G401.6 (cell line): ENCODE data around the gene SLC18B1.
A peak's percentile ranks its signal among the peaks of the same experiment; 100 is the strongest.

Experiments used
- FAIRE-seq: peaks from 2 replicates; lab custom pipeline; 2012; peaks lifted over from hg19 to GRCh38; lab: Jason Lieb, UNC

SLC18B1 gene

GRCh38 chr6:132797951-132798868 lies at the start of gene SLC18B1:
TSS of gene SLC18B1 (minus strand) at chr6:132798637. CDS start at chr6:132798456, 181 bp downstream.
- FAIRE-seq, result peak; percentile 76

DNA sequence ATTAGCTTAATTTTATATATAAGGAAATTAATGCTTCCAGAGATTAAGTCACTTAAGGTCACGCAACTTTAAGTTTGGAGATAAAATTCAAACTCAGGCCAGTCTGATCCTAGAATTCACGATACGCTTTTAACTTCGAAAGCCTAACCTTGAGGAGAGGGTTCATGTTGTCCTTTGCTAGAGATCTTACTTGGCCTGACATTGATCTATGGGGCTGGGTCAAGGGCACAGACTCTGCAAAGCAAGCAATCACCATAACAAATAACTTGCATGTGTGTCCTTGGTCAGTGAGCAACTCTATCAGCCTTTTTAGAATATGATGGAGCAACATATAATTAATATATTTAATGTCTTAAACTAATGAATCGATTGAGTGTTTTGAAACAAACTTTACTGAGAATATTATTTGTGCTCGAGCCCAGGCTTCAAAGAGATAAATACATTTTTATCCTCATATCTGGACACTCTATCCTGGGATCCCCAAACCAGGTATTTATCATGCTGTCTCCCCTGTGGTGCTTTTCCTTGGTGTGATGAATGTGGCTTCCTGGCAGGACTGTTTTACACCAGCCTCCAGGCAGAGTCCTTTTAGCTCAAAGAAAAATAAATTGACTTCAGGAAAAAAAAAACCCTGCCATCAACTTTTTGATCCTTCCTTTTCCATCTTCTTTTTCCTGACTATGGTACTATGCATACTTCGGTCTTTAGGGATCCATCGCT lies 45.0 kb upstream of the SLC18B1 start:
- no peak for FAIRE-seq

DNA sequence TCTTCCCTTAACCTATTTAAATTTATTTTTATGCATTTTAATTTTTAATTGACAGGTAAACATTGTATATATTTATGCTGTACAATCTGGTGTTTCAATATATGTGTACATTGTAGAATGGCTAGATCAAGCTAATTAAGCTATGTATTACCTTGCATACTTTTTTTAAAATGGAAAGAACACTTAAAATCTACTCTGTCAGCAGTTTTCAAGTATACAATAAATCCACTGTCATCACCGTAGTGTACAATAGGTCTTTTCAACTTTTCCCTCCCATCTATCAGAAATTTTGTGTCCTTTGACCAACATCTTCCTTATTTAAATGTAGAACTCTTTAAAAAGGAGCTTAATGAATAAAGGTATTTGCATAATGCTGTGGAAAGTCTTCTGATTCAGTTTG lies 43.5 kb upstream of the SLC18B1 start:
- no peak for FAIRE-seq

- FAIRE-seq, result no peak
Measured at GRCh38 chr6:132832891-132833290, 34.5 kb upstream of the SLC18B1 start.

DNA sequence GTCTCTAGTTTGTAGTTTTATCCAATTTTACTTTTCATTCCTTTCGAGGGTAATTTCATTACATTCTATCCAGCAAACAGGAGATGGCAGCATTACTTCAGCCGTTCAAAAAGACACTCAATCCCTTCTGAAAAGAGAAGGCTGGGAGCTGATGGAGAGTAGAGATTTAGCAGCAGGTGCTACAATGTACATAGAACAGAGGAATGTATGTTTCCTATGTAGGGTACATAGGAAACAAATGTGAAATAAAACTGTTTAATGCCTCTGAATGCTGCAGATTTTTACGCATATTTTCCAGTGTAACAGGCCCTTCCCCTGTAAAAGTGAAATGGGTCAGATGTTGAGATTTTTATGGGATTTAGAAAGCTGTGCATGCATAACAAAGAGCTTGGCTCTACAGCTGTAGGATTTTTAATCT lies 31.9 kb upstream of the SLC18B1 start:
- FAIRE-seq, result peak; percentile 94

GRCh38 chr6:132820629-132821381 lies 22.4 kb upstream of the SLC18B1 start:
- peak; percentile 95 for FAIRE-seq

- no peak for FAIRE-seq
Measured at GRCh38 chr6:132819405-132820161, 21.1 kb upstream of the SLC18B1 start.

DNA sequence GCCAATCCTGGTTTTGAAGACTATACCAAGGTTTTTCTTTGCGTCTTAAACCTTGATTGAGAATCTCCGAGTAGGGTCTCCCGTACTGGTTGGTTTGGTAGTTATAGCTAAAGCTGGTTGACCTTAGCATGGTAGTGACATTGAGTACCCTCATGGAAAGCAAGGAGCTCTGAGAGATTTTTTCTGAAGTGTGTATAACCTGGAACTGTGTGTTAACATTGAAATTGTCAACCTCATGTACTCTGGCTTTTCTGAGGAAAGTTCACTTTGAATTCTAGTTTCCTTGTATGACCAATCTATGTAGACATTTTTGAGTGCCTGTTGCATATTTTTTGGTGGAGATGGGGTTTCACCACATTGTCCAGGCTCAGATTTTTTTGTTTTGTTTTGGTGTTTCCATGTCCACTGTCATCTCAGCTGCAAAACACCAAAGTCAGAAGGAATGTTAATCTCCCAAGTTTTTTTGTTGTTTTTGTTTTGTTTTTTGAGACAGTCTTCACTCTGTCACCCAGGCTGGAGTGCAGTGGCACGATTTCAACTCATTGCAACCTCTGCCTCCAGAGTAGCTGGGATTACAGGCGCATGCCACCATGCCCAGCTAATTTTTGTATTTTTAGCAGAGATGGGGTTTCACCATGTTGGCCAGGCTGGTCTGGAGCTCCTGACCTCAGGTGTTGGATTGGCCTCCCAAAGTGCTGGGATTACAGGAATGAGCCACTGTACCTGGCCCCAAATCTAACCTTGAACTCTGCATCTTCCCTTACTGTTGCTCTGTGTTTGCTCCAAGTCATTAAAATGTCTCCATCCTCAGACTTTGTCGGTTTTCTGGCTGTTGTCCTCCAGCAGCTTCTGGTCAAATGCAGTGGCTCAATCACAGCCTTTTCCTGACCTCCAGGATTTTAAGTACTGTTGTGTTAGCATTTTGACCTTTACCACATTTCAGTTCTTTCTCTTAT lies 20.2 kb upstream of the SLC18B1 start:
- peak; percentile 49 for FAIRE-seq

- no peak for FAIRE-seq
Measured at GRCh38 chr6:132817554-132818403, 19.3 kb upstream of the SLC18B1 start.

GRCh38 chr6:132816660-132817059 lies 18.2 kb upstream of the SLC18B1 start:
- FAIRE-seq, result no peak

DNA sequence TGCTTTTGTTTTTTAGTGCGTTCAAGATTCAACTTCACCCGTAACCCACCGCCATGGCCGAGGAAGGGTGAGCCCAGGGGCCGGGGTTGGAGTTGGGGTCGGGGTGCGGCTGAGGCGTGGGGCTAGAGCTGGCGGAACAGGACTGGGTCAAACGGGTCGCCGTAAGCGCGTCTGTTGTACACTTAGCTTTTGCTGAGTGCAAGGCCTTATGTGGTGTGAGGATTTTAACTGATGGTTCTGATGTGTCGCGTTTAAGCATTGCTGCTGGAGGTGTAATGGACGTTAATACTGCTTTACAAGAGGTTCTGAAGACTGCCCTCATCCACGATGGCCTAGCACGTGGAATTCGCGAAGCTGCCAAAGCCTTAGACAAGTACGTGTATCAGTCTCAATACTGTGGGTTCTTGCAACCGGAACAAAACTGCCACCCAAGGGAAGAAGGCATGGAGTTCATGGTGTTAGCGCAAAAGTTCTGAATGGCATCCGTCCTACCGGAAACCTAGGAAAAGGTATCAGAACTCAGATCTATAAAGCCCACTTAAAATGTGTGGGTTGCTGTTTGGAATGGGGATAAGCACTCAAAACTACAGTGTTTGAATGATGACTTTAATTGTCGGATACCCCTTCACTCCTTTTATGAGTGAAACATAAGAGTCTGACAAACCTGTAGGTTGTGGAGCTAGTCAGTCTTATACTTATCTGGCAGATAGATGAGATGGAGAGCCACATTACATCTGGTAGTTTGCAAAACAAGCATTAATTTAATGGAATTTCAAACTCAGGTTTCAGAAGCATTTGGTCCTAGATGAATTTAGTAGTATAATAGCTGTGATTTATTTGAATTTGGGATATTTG lies 16.5 kb upstream of the SLC18B1 start:
- no peak for FAIRE-seq

- FAIRE-seq, result no peak
Measured at GRCh38 chr6:132813173-132813856, 14.9 kb upstream of the SLC18B1 start.

DNA sequence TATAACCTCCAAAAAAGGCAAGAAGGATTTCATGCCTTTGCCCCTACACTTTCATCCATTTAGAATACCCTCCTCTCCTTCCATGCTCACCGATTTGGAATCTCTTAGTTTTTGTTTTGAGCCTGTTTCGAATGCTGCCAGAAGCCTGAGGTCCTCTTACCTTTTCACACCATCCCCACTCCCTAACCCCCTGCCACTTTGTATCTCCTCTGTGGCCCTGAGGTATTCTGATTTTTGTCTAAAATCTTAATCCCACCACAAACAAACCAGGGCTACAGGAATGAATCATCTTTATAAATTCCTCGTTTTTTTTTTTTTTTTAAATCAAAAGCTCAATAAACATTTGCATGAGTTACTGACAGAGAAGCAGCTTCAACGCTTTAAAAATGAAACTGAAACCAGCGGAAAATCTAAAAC lies 14.3 kb upstream of the SLC18B1 start:
- no peak for FAIRE-seq

- no peak for FAIRE-seq
Measured at GRCh38 chr6:132812255-132812732, 13.9 kb upstream of the SLC18B1 start.

DNA sequence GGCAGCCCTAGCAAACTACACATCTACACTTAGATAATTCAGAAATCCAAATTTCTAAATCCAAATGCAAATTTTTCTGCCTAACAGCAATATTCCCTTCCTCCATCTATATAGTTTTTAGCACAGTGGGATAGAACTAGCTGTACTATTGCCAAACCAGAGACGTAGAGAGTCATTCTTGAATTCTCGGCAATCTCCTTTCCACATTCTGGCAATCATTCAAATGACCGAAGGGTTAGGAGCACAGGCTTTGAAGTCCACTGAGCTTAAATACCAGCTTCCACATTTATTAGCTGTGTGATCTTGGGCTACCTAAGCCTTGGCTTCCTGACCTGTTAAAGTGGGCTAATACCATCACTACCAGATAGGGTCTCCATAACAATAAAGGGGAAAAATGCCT lies 12.8 kb upstream of the SLC18B1 start:
- FAIRE-seq, result no peak

DNA sequence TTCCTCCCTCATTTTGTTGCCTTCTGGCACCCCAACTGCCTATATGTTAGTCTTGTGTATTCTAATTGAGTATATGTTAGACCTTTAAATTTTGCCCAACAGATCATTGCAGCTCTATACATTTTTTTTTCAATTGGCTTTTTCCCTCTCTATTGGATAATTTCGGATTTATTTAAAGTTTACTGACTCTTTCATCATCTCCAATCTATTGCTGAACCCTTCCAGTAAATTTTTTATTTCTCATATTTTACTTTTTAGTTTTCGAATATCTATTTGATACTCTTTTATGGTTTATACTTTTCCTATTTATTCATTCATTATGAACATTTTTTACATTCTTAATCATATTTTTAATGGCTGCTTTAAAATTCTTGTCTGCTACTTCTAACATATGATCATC lies 7.1 kb upstream of the SLC18B1 start:
- no peak for FAIRE-seq

DNA sequence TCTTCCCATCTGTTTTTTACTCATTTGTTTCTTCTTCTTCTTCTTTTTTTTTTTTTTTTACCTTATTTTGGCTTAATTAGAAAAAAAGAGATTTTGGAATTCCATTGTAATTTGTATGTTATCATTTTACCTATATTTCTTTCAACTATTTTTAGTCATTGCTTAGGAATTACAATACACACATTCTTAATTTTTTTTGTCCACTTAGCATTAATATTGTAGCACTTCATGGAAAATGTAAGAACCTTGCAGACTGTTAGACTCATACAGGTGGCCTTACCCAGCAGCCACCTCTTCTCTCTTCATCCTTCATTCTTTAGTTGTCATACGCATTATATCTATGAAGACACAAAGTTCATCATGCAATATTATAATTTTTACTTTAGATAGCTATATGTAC lies 5.8 kb upstream of the SLC18B1 start:
- no peak for FAIRE-seq

DNA sequence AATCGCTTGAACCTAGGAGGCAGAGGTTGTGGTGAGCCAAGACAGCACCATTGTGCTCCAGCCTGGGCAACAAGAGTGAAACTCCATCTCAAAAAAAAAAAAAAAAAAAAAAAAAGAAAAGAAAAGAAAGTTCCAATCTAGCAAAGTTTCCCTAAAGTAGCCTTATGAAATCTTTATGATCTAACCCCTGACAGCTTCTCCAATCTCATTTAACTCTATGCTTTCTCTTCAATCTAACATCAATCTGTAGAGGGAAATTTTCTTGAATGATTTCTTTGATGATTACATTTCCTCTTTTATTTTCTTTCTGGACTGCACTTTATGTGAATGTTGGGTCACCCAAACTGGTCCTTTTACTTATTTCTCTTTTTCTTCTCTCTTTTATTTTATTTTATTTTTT lies 2.2 kb upstream of the SLC18B1 start:
- no peak for FAIRE-seq
